Measurements from ENCODE around the gene NR3C2. TPM values are rescaled to one million over a fixed set of nuclear protein-coding genes. Genes with fewer than 3 reads are reported as not detected.

The NR3C2 gene
- polyA plus RNA-seq, 10 donors, result 8.6 to 19.1 (median 13.3) TPM

- peak; percentile 26 to 75 (median 56) for DNase-seq
These were observed 129.2 kb downstream of the NR3C2 start for GRCh38 chr4:148312956-148313490.

GRCh38 chr4:148311526-148311925, 130.7 kb downstream of the NR3C2 start:
- DNase-seq, result no peak

- no peak for DNase-seq
These were observed 131.5 kb downstream of the NR3C2 start for GRCh38 chr4:148310756-148311155.

GRCh38 chr4:148305751-148306150, 136.5 kb downstream of the NR3C2 start:
- peak; percentile 57 to 81 (median 57) for DNase-seq

GRCh38 chr4:148302416-148302815, 139.8 kb downstream of the NR3C2 start:
- no peak for DNase-seq

GRCh38 chr4:148300877-148301276, 141.3 kb downstream of the NR3C2 start:
- DNase-seq, result no peak

GRCh38 chr4:148299337-148299736, 142.9 kb downstream of the NR3C2 start:
- no peak for DNase-seq

- no peak for DNase-seq
These were observed 145.7 kb downstream of the NR3C2 start for GRCh38 chr4:148296498-148296897.

- no peak for DNase-seq
These were observed 146.6 kb downstream of the NR3C2 start for GRCh38 chr4:148295642-148296041.

- DNase-seq, result no peak
These were observed 148.6 kb downstream of the NR3C2 start for GRCh38 chr4:148293571-148293970.

GRCh38 chr4:148292686-148293085, 149.5 kb downstream of the NR3C2 start:
- DNase-seq, result no peak

GRCh38 chr4:148289740-148290139, 152.5 kb downstream of the NR3C2 start:
- DNase-seq, result no peak

- peak; percentile 26 to 38 (median 34) for DNase-seq
These were observed 153.8 kb downstream of the NR3C2 start for GRCh38 chr4:148288448-148288847.

GRCh38 chr4:148287111-148287510, 155.1 kb downstream of the NR3C2 start:
- no peak for DNase-seq

GRCh38 chr4:148286012-148286411, 156.2 kb downstream of the NR3C2 start:
- no peak for DNase-seq

GRCh38 chr4:148283665-148284064, 158.5 kb downstream of the NR3C2 start:
- DNase-seq, result peak in 1 of 3 donors; percentile 24

GRCh38 chr4:148278310-148278709, 163.9 kb downstream of the NR3C2 start:
- no peak for DNase-seq

- no peak for DNase-seq
These were observed 166.9 kb downstream of the NR3C2 start for GRCh38 chr4:148275266-148275665.

GRCh38 chr4:148273501-148273986, 168.7 kb downstream of the NR3C2 start:
- DNase-seq, result no peak

GRCh38 chr4:148271166-148271565, 171.0 kb downstream of the NR3C2 start:
- DNase-seq, result no peak

- no peak for DNase-seq
These were observed 171.6 kb downstream of the NR3C2 start for GRCh38 chr4:148270630-148271029.

GRCh38 chr4:148268835-148269234, 173.4 kb downstream of the NR3C2 start:
- DNase-seq, result no peak

- no peak for DNase-seq
These were observed 175.3 kb downstream of the NR3C2 start for GRCh38 chr4:148266921-148267320.

- no peak for DNase-seq
These were observed 176.0 kb downstream of the NR3C2 start for GRCh38 chr4:148266240-148266639.
